ENCODE measurements around the gene ABCC10.
A peak's percentile ranks its signal among the peaks of the same experiment; 100 is the strongest.

The ABCC10 gene

GRCh38 chr6:43428874-43429273 is 1.5 kb downstream of the ABCC10 start:
- Histone ChIP-seq H3K27me3 (ENCODE audit: insufficient read depth, low read length, poor library complexity, severe bottlenecking) (no peaks in the 10 kb centered on the region), H2AFZ (ENCODE audit: low read length) (no peak overlapping the region), H3K4me3 (ENCODE audit: low read length, poor library complexity, severe bottlenecking) (peak overlapping the region; percentile 99), H4K20me1 (ENCODE audit: insufficient read depth, low read length, poor library complexity, severe bottlenecking) (no peaks in the 10 kb centered on the region), H3K4me1 (ENCODE audit: insufficient read depth, low read length, poor library complexity, severe bottlenecking) (peaks cover 13% of the 10 kb centered on the region), H3K79me2 (ENCODE audit: insufficient read depth, low read length) (peaks cover 12% of the 10 kb centered on the region), H3K9ac (ENCODE audit: low read depth, low read length, poor library complexity, severe bottlenecking) (peak overlapping the region; percentile 90), H3K36me3 (ENCODE audit: insufficient read depth, low read length) (no peaks in the 10 kb centered on the region), H3K9me2 (replicated peaks; ENCODE audit: low read depth, low read length) (no peaks in the 10 kb centered on the region), H3K9me3 (ENCODE audit: insufficient read depth, low read depth, low read length) (no peaks in the 10 kb centered on the region), H3K4me2 (ENCODE audit: low read depth, low read length, poor library complexity, severe bottlenecking) (peak overlapping the region; percentile 96), H3F3A (ENCODE audit: low read depth) (no peaks in the 10 kb centered on the region)
- TF ChIP-seq CTCF (conservative IDR thresholded peaks at IDR 0.05; ENCODE audit: low read length) (no peak), EZH2phosphoT487 (IDR thresholded peaks at IDR 0.05; ENCODE audit: borderline replicate concordance) (no peak)

DNA sequence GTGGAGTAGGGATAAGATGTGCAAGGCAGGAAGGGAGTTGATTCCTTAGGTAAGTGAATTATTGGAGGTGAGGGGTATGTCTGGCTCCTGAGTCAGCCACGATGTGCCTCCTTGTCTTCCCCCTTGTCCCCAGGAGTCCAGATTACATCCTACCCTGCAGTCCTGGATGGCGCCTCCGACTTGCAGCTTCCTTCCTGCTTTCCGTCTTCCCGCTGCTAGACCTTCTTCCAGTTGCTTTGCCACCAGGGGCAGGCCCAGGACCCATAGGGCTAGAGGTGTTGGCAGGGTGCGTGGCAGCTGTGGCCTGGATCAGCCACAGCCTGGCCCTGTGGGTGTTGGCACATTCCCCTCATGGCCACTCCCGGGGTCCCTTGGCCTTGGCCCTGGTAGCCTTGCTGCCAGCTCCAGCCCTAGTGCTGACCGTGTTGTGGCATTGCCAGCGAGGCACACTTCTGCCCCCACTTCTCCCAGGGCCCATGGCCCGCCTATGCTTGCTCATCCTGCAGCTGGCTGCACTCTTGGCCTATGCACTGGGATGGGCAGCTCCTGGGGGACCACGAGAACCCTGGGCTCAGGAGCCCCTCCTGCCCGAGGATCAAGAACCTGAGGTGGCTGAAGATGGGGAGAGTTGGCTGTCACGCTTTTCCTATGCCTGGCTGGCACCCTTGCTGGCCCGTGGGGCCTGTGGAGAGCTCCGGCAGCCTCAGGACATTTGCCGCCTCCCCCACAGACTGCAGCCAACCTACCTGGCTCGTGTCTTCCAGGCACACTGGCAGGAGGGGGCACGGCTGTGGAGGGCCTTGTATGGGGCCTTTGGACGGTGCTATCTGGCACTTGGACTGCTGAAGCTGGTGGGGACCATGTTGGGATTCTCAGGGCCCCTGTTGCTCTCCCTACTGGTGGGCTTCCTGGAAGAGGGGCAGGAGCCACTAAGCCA is 4.9 kb downstream of the ABCC10 start:
- no peaks in the 10 kb centered on the region for H4K20me1 ChIP-seq (ENCODE audit: insufficient read depth, low read length, poor library complexity, severe bottlenecking)
- H3K36me3 ChIP-seq (ENCODE audit: insufficient read depth, low read length), result no peaks in the 10 kb centered on the region
- H3K9me2 ChIP-seq (replicated peaks; ENCODE audit: low read depth, low read length), result no peaks in the 10 kb centered on the region
- H3K79me2 ChIP-seq (ENCODE audit: insufficient read depth, low read length), result peaks cover 12% of the 10 kb centered on the region
- no peak overlapping the region for H3K4me3 ChIP-seq (ENCODE audit: low read length, poor library complexity, severe bottlenecking)
- no peaks in the 10 kb centered on the region for H3F3A ChIP-seq (ENCODE audit: low read depth)
- H3K4me2 ChIP-seq (ENCODE audit: low read depth, low read length, poor library complexity, severe bottlenecking), result no peak overlapping the region
- H3K4me1 ChIP-seq (ENCODE audit: insufficient read depth, low read length, poor library complexity, severe bottlenecking), result peaks cover 9% of the 10 kb centered on the region
- no peaks in the 10 kb centered on the region for H3K27me3 ChIP-seq (ENCODE audit: insufficient read depth, low read length, poor library complexity, severe bottlenecking)
- TF ChIP-seq EZH2phosphoT487 (IDR thresholded peaks at IDR 0.05; ENCODE audit: borderline replicate concordance), result no peak
- no peak for TF ChIP-seq CTCF (conservative IDR thresholded peaks at IDR 0.05; ENCODE audit: low read length)
- no peaks in the 10 kb centered on the region for H3K9me3 ChIP-seq (ENCODE audit: insufficient read depth, low read depth, low read length)
- H3K9ac ChIP-seq (ENCODE audit: low read depth, low read length, poor library complexity, severe bottlenecking), result no peak overlapping the region
- no peak overlapping the region for H2AFZ ChIP-seq (ENCODE audit: low read length)

- no peak overlapping the region for H3K4me2 ChIP-seq (ENCODE audit: low read depth, low read length, poor library complexity, severe bottlenecking)
- peaks cover 9% of the 10 kb centered on the region for H3K4me1 ChIP-seq (ENCODE audit: insufficient read depth, low read length, poor library complexity, severe bottlenecking)
- no peak overlapping the region for H3K9ac ChIP-seq (ENCODE audit: low read depth, low read length, poor library complexity, severe bottlenecking)
- no peak overlapping the region for H3K4me3 ChIP-seq (ENCODE audit: low read length, poor library complexity, severe bottlenecking)
- H3K27me3 ChIP-seq (ENCODE audit: insufficient read depth, low read length, poor library complexity, severe bottlenecking), result no peaks in the 10 kb centered on the region
- no peak overlapping the region for H2AFZ ChIP-seq (ENCODE audit: low read length)
- H3K36me3 ChIP-seq (ENCODE audit: insufficient read depth, low read length), result no peaks in the 10 kb centered on the region
- TF ChIP-seq EZH2phosphoT487 (IDR thresholded peaks at IDR 0.05; ENCODE audit: borderline replicate concordance), result no peak
- TF ChIP-seq CTCF (conservative IDR thresholded peaks at IDR 0.05; ENCODE audit: low read length), result no peak
- peaks cover 10% of the 10 kb centered on the region for H3K79me2 ChIP-seq (ENCODE audit: insufficient read depth, low read length)
- no peaks in the 10 kb centered on the region for H3F3A ChIP-seq (ENCODE audit: low read depth)
- no peaks in the 10 kb centered on the region for H4K20me1 ChIP-seq (ENCODE audit: insufficient read depth, low read length, poor library complexity, severe bottlenecking)
- no peaks in the 10 kb centered on the region for H3K9me2 ChIP-seq (replicated peaks; ENCODE audit: low read depth, low read length)
- no peaks in the 10 kb centered on the region for H3K9me3 ChIP-seq (ENCODE audit: insufficient read depth, low read depth, low read length)
These were observed 5.8 kb downstream of the ABCC10 start for GRCh38 chr6:43433148-43433547.
